ENCODE results near the gene CMBL. TPM values are rescaled to one million over a fixed set of nuclear protein-coding genes. Genes with fewer than 3 reads are reported as not detected.

The CMBL gene
- total RNA-seq, 1 experiment from 2014 or later: 12.6 TPM

DNA sequence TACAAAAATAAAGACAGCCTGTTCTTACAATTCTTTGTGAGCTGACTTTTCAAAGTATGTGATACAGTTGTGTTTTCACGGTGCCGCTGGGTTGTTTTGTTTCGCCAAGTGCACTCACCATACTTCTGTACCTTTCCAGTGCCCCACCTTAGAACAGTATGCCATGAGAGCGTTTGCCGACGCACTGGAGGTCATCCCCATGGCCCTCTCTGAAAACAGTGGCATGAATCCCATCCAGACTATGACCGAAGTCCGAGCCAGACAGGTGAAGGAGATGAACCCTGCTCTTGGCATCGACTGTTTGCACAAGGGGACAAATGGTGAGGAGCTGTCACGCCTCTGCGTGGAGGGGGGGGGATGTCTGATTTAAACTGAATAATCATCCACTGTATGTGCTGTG is 44.7 kb downstream of the CMBL start:
- DNase-seq: no peak
- peaks cover 48 to 75% (median 68%) of the 10 kb centered on the region in 3 experiments for H3K36me3 Mint-ChIP-seq (ENCODE audit: insufficient read depth in 1 of 3, low read depth in 3 of 3)
- no peak overlapping the region for H3K9ac ChIP-seq (ENCODE audit: extremely low read depth, insufficient read length, low read length)

More for the DNA sequence above, 44.7 kb downstream of the CMBL start:
- Histone ChIP-seq H2BK12ac (ENCODE audit: insufficient read length, low read depth, low read length) (no peak overlapping the region), H3K18ac (ENCODE audit: insufficient read length, low read depth, low read length) (no peak overlapping the region), H3T11ph (ENCODE audit: low read length) (no peak overlapping the region), H2BK20ac (ENCODE audit: low read depth, low read length, poor library complexity, severe bottlenecking) (no peak overlapping the region), H2AFZ (ENCODE audit: low read length) (no peak overlapping the region), H4K91ac (ENCODE audit: insufficient read length, low read depth, low read length) (no peak overlapping the region), H2AK5ac (ENCODE audit: insufficient read length, low read length) (no peak overlapping the region), H3K23me2 (ENCODE audit: insufficient read length, low read depth, low read length, poor library complexity, severe bottlenecking) (no peaks in the 10 kb centered on the region), H4K5ac (ENCODE audit: insufficient read length, low read depth, low read length) (no peak overlapping the region), H4K20me1 (ENCODE audit: control insufficient read depth, insufficient read depth, insufficient read length) (peaks cover 2% of the 10 kb centered on the region), H3K27me3 (ENCODE audit: insufficient read depth, low read length) (no peaks in the 10 kb centered on the region), H3K23ac (ENCODE audit: insufficient read length, low read depth, low read length) (no peak overlapping the region), H3K4me1 (ENCODE audit: insufficient read depth, low read length) (no peaks in the 10 kb centered on the region), H4K8ac (replicated peaks; ENCODE audit: insufficient read length, low read depth, low read length) (no peak overlapping the region), H3K4ac (ENCODE audit: low read depth, low read length) (no peak overlapping the region), H3K79me1 (ENCODE audit: insufficient read depth, low read depth, low read length, poor library complexity, severe bottlenecking) (no peaks in the 10 kb centered on the region), H3K27ac (ENCODE audit: insufficient read length, low read depth, low read length) (no peak overlapping the region), H3K79me2 (ENCODE audit: insufficient read depth, low read length) (no peaks in the 10 kb centered on the region), H3K56ac (ENCODE audit: insufficient read length, low read depth, low read length) (no peak overlapping the region), H3K4me2 (ENCODE audit: insufficient read depth, insufficient read length, low read length) (no peak overlapping the region), H2BK5ac (ENCODE audit: insufficient read length, low read length) (no peak overlapping the region), H3K9me3 (ENCODE audit: control insufficient read depth, low read depth, low read length) (no peaks in the 10 kb centered on the region), H3K14ac (ENCODE audit: insufficient read depth, low read length) (no peak overlapping the region), H2BK15ac (ENCODE audit: low read depth, low read length) (no peak overlapping the region), H2BK120ac (ENCODE audit: low read depth, low read length, poor library complexity, severe bottlenecking) (no peak overlapping the region)
- Mint-ChIP-seq H3K9me3 (no peaks in the 10 kb centered on the region), H3K4me3 (no peak overlapping the region), H3K4me1 (no peaks in the 10 kb centered on the region), H3K27me3 (ENCODE audit: low read depth) (no peaks in the 10 kb centered on the region), H3K27ac (no peak overlapping the region)
- TF ChIP-seq, protein P1, sequence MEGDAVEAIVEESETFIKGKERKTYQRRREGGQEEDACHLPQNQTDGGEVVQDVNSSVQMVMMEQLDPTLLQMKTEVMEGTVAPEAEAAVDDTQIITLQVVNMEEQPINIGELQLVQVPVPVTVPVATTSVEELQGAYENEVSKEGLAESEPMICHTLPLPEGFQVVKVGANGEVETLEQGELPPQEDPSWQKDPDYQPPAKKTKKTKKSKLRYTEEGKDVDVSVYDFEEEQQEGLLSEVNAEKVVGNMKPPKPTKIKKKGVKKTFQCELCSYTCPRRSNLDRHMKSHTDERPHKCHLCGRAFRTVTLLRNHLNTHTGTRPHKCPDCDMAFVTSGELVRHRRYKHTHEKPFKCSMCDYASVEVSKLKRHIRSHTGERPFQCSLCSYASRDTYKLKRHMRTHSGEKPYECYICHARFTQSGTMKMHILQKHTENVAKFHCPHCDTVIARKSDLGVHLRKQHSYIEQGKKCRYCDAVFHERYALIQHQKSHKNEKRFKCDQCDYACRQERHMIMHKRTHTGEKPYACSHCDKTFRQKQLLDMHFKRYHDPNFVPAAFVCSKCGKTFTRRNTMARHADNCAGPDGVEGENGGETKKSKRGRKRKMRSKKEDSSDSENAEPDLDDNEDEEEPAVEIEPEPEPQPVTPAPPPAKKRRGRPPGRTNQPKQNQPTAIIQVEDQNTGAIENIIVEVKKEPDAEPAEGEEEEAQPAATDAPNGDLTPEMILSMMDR (conservative IDR thresholded peaks at IDR 0.05): no peak
- WGBS (ENCODE audit: extremely low coverage, insufficient read length, low lambda C conversion rate): no CpG with 5 or more reads among the region's 11 CpGs
